Forelimb muscle (tissue), 1 donor: ENCODE measurements around the gene DCN. TPM values are rescaled to one million over a fixed set of nuclear protein-coding genes. Genes with fewer than 3 reads are reported as not detected.
"Not testable (repeated sequence)": the region's sequence is repeated elsewhere in the genome, so short reads cannot be mapped to it uniquely, and the experiment has no call there.

Experiments used
- DNase-seq: peaks from one replicate; pipeline ENCODE4 v3.0.0-alpha.2; 2013; ENCODE audit warnings: low read depth
- polyA plus RNA-seq: library from polyadenylated mRNA; unstranded; fragments of 120-200 nt; gene quantifications from one replicate; pipeline ENCODE4 v1.2.1, GENCODE V29; 2013; ENCODE audit not compliant: insufficient read length

DCN gene, protein sequence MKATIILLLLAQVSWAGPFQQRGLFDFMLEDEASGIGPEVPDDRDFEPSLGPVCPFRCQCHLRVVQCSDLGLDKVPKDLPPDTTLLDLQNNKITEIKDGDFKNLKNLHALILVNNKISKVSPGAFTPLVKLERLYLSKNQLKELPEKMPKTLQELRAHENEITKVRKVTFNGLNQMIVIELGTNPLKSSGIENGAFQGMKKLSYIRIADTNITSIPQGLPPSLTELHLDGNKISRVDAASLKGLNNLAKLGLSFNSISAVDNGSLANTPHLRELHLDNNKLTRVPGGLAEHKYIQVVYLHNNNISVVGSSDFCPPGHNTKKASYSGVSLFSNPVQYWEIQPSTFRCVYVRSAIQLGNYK
- 1,348 TPM for polyA plus RNA-seq

DNA sequence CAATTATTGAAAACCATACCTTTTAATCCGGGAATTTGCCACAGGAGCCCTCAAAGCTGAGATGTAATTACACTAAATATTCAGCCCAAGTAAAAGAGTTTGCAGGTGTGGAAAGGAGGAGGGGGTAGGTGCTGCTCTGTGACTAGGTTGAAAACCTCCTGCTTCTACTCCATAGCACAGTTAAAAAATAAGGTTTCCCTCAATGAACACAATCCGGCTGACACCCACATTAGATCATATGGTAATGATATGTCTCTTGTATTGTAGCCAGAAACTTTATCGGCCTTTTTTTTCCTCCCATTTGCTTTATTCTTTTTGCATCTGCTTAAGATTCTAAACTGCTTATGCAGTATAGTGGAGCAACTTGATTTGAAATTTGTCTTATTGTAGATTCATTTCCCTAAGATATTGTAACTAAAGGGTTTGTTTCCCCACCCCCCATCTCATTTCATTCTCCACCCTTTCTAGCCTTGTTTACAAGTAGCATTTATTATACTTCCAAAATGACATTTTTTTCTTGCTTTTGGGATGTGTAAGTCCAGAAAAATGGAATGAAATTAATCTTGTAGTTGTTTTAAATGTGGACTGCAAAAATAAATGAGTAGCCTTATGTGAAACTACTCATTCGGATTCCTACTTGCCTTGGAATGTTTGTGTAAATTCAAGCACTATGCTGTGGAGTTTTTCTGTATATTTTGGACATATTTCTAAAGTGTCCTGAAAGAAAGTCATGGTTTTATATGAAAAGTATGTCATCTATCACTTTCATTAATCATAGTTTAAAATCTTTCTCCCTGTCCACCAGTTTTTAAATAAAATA is at the start of gene DCN:
TSS of gene DCN (minus strand) at position 182 of the 820 bp plus-strand sequence. CDS start 4,265 bp downstream, outside the sequence.
- DNase-seq = no peak

DNA sequence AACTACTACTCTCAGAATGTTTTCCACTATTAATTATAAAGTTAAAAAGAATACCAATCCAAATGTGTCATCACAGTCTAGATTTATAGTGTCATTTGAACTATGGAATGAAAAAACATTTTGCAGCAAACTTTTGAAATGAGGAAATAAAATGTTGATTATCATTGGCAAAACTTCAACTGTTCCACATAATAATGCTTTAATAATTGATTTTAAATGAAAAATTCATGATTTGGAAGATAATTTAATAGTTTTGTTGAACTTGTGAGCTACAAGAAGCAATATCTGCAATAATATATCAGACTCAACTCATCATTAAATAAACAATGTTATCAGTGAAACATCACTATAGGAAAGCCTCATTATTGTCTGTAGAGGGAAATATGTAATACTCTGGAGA is 48.2 kb upstream of the DCN start:
- no peak for DNase-seq

DNA sequence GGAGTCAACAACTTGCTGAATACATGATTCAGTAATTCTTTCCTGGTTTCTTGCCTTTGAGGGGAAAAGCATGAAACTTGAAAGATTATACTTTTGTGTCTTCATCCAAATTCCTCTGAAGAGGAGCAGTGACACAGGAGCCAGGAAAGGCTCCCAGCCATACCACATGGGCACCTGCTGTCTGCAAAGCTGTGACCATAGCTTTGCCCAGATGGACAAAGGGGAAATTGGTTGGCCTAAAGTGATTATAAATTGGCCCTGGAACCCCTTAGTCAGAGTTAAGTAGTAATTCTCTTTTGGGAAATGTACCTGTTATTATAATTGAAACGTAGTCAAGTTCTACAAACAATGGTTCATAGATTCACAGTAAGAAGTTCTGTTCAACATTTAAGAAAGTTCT is 44.3 kb upstream of the DCN start:
- DNase-seq = no peak

DNA sequence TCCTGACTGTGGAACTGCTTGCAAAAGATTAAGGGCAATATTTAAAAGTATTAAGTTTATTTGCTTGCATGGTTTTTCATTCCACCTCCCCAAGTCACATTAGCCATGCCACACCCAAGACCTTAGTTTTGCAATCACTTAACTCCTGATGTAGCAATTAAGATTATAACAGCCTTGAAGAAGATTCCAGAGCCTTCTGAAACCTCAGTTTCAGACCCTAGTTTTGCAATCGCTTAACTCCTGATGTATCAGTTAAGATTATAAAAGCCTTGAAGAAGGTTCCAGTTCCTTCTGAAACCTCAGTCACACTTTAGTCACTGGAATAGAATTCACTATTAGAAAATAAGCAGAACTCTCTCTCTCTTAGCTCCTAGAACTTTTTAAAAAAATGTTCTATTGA is 42.7 kb upstream of the DCN start:
- no peak for DNase-seq

DNA sequence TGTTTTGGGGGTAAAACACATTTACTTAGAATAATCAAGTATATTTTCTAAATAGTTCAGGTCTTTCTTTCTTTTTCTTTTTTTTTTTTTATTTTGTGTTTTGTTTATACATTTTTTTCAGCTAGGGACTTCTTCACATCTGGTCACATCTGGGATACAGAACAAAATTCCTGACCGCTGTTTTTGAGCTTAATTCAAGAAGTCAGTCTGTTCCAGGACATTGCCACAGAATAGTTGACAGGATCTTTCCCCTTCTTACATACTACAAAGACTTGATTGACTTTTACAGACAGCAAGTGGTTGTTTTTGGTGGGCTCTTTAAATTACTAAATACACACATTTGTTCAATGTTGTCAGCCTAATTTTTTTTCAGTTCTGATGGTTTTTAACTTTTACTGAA is 41.8 kb upstream of the DCN start:
- no peak for DNase-seq

DNA sequence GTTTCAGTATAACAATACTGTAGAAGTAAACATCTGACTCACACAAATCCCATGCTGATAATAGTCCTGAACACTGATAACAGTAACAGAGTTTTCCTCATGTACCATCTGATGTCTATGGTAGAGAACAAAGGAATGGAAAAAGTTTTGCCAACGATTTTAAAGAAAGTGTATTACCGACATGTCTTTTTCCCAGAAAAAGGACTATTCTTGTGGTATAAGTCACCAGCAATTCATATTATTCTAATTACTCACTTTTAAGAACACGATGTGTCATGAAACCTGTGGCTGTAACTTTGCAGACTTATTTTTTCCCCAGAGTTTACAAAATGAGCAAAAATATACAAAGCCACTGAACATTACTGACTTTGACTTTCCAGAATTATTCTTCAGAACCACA is 40.1 kb upstream of the DCN start:
- DNase-seq = no peak

DNA sequence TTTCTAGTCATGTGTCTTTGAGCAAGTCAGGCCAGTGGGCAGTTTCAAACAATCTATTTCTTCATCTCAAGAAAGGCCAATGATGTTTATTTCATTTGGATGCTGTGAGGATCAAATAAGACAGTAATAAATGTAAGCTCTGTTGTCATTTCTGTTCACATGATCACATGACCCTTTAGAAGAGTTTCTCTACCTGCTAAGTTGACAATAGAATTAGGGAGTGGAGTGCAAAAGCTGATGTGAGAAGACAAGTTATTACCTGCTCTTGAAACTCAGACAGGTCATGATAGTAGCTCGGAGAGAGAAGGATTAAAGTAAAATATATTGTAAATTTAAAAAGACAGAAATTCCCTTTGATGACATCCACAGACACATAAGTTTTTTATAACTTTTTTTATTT is 37.3 kb upstream of the DCN start:
- no peak for DNase-seq

DNA sequence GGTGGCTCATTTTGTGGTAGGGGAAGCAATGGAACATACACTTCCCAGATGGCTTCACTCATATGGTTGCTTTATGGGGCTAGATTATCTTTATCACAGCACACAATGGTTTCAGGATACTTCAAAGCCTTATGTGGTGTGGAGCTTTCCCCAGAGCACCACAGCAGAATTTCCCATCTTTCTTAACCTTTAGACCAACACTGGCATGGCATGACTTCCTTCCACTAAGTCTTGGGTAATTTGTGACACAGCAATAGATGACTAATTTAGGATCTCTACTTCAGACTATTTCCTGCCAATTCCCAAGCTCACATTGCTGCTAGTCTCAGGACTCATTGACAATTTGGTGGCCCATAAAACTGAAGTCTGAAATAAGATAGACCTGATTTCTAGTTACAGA is 36.9 kb upstream of the DCN start:
- no peak for DNase-seq

DNA sequence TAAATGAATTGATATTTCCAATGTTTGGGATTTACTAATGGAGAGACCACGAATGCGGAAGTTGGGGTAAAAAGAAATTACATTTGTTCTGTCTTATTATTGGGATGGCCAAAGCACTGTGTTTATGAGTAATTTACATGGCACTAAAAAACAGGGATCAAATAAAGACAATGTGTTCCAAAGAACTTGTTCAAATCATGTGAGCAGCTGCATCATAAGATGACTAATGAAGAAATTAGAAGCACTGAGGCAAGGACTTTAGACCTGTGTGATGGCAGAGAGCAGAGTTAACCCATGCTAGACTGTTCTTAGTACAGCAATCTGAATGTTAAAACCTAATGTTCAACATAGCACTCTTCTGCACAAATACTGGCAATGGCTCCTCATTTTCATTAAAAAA is 34.3 kb upstream of the DCN start:
- DNase-seq = no peak

DNA sequence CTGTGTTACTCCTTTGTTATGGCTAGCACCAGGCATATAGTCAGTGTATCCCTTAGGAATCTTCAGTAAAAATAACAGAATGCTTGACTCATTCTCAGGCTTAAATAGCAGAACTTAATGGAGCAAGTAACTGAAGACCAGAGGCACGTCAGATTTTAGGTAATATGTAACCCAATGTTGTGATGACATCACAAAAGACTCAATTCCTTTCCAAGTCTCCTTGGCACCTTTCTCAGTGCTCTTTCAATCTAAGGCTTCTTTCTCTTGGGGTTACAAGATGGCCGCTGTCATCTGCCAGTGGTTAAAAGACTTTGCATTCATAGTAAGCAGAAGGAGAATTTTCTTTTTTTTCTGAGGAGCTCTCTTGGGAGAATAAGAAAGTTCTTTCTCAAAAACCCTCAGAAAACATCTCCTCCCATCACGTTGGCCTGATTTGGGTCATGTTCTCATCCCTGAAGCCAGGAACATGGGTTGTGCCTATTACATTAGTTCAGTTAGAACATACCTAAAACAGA is 33.4 kb upstream of the DCN start:
- DNase-seq = no peak

DNA sequence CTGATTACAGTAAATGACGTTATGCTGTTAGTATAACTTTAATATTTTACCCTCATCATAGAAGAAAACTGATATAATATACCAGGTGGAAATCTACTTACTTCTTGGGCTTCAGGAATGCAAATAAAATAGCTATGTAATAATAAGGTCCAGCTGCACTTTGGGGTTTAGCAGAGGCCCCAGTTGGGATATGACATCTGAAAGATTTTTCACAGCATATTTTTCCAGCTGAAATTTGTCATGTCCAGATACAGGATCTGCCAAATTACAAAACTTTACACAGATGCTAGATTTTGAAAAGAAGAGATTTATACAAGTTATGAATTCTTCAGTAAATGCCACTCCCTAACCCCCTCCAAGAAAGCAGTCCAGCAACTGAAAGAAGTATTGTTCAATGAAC is 29.2 kb upstream of the DCN start:
- no peak for DNase-seq

DNA sequence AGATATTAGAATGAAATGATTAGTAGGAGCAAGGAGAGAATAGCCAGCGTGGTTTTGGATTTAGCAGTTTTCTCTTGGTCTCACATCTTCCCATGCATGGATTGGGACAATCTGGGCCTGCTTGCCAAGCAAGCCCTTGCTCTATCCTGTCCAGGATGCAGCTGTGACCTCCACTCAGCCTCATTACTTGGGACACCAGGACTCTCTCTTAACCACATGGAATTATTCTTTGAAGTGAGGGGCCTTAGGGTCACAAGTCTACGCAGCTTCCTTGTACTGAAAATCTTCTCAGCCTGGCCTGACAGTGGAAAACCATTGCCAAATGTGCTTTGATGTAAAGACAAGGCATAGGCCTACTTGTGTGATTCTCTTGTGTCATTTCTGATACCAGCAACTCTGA is 28.0 kb upstream of the DCN start:
- DNase-seq = no peak

DNA sequence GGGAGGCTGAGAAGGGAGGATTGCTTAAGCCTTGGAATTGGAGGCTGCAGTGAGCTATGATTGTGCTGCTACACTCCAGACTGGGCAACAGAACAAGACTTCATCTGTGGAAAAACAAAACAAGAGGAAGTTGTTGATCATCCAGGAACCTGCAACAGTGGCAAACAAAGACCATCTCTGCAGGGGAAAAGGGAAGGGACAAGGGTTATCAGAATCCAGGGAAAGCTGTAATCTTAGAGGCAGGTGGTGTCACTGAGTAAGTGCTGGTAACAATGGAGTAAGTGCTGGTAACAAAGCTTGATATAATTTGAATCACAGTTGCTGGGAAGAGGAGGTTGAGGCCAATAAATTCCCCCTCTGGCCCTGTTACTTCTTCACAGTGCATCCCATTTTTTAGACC is 27.5 kb upstream of the DCN start:
- no peak for DNase-seq

DNA sequence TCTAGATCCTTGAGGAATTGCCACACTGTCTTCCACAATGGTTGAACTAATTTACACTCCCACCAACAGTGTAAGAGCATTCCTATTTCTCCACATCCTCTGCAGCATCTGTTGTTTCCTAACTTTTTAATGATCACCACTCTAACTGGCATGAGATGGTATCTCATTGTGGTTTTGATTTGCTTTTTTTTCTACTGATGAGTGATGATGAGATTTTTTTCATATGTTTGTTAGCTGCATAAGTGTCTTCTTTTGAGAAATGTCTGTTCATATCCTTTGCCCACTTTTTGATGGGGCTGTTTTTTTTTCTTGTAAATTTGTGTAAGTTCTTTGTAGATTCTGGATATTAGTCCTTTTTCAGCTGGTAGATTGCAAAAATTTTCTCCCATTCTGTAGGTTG is 24.7 kb upstream of the DCN start:
- not testable (repeated sequence) for DNase-seq

DNA sequence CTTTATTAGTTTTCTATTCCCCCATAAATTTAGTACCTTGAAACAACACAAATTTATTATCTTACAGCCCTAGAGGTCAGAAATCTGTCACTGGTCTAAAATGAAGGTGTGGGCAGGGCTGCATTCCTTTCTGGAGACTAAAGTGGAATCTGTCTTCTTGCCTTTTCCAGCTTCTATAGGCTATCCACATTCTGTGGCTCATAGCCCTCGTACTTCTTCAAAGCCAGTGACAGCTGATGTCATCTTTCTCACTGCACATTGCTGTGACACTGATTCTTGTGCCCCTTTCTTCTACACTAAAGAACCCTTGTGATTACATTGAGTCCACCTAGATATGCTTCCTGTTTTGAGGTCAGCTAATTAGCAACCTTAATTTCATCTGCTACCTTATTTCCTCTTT is 23.2 kb upstream of the DCN start:
- DNase-seq = no peak

DNA sequence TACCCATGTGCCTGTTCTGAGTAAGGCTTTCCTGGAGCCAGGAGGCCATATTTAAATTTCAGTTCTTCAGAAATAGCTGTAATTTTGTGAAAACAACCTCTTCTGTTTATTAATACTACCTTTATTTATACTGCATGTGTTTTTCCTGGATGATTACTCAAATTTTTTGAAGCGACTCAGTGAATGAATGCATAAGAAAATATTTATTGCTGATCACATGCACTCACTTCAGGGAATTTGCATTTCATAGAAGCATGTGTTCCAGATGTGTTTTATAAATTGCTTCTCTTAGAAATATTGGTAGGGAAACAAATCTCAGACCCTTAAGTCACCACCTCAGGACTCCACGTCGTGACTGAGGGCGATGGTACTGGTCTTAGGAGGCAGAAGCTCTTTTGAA is 21.8 kb upstream of the DCN start:
- no peak for DNase-seq

DNA sequence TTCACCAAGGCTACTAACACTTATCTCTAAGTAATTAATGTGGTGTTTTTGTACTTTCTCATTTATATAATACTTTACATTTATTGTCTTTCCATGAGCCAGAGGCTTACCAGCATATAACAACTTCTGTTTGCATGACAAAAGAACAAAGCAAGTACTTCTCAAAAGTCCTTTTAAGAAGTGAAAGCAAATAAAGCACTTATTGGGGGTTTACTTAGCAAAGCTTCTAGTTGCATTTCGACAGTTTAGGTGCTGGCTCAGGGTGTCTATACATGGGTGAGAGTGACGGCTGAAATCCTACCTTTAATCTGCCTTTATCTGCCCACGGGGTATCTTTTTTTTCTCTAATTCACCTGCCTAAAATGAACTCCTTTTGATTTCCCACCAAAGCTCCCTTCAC is 21.0 kb upstream of the DCN start:
- DNase-seq = no peak

DNA sequence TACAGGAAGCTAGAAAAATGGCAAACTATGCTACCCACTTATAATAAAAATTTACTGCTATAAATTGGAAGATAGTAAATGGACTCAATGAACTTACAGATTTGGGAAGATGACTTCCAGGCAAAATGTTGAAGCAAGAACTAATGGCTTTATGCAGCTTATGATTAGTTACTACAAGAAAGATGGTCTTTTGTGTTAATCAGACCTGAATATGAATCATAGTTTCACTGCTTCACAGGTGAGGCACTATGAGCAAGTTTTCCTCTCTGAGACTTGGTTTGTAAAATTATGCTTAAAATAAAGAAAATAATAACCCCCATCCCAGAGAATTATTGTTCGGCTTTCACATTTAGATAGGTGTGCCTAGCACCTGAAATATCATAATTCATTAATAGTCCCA is 19.8 kb upstream of the DCN start:
- DNase-seq = no peak

DNA sequence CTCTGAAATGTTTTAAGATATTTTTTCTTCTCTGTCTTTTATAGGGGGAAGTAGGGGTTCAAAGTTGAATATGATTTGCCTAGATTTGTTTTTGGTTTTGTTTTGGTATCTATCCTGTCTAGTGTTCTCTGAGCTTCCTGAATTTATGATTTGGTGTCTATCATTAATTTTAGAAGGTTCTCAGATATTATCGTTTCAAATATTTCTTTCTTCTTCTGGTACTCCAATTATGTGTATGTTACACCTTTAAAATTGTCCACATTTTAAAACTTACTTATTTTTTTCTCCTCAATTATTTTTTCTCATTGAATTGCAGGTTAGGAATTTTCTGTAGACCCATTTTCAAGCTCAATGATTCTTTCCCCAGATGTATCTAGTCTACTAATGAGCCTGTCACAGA is 13.8 kb upstream of the DCN start:
- DNase-seq = no peak

DNA sequence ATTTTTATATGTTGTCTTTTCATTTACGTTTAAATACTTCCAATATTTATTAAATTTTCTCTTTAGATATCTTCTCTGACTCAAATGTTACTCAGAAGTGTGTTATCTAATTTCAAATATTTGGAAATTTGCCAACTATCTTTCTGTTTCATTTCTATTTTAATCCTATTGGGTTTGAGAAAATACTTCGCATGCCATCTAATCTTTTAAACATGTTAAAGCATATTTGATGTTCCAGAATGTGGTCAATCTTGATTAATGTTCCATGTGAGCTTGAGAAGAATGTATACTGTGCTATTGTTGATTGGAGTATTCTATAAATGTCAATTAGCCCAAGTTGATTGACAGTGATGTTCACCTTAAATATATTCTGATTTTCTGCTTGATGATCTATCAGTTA is 11.9 kb upstream of the DCN start:
- no peak for DNase-seq

DNA sequence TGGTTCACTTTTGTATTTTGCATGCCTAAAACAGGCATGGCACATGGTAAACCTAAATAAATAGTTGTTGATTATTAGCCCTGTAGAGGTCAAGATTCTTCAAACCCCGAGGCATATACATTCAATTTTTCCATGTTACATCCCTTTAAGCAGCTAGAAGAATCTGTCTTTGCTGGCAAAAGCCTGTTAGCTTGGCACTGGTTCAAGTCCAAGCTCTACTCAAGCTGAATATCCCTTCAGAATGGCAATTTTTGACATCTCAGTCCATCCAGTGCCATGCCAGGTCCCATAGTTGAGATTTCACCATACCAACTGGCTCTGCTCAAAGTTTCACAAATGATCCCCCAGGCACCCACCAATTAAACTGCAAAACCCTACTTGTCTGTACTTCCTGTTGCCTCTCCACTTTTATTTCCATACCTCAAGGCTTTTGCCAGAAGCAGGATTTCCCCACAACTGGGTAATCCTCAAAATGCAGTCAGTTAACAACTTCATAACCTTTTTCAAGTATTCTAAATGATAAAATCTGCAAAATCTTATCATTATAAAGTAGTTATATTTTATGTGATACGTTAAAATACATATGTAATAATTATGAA is 9.0 kb upstream of the DCN start:
- no peak for DNase-seq

DNA sequence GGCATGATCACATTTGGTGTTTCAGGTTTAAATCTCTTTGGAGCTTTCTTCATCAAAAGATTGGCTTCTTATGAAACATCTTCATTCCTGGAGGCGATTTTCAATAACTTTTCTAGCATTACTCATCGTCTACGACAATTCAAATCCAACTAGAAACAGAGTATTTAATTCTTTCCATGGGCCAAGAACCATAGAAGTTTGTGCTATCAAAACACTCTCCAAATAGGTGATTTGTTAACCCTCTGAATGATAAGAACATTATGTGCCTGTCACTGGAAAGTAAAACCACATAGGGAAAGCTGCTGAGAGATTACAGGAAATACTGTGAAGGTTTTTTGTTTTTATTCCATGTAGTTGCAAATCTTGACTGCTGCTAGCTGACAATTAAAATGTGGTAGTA is 6.9 kb upstream of the DCN start:
- no peak for DNase-seq

DNA sequence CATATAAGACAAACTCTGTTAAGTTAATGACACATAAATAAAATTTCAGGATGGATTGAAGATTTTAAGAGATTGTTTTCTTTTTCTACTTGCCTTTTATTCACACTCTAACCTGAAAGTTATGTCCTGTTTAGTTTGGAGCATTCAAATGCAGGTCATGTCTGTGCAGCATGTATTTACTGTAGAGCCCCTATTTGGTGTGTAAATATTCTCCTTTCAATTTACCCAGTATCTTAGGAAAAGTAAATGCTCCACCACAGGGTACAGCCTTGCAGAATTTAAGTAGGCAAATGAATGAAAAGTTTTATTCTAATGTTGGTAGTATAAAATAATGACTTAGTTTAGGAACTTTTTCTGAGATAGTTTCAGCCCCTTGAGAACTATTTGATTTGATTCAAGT is 6.2 kb upstream of the DCN start:
- no peak for DNase-seq
